RWPE1 (cell line): ENCODE data around the gene SMARCC1.

Experiments
- CTCF ChIA-PET: fragments of 350-600 bp; sonication (Branson Sonifier 250); formaldehyde crosslinking; extraction: SDS; loops from one replicate; lab custom pipeline; 2021; lab: Yijun Ruan, JAX
- POLR2A ChIA-PET: fragments of 400-600 bp; formaldehyde crosslinking; extraction: SDS; loops from one replicate; lab custom pipeline; 2020; ENCODE audit warnings: antibody characterized with exemption; ENCODE audit not compliant: low non-redundant PET; lab: Yijun Ruan, JAX
- DNase-seq: peaks from one replicate; pipeline ENCODE4 v3.0.0; 2012; ENCODE audit warnings: low spot score
- H3K27ac ChIP-seq: fragments of 450-650 bp; 2 replicates; pipeline ENCODE4 v1.5.1; 2017
- TF ChIP-seq, protein P1 (sequence below): fragments of 450-650 bp; conservative IDR thresholded peaks from 2 replicates; pipeline ENCODE4 v1.5.1; 2017; ENCODE audit warnings: low read depth, mild to moderate bottlenecking

SMARCC1 gene

DNA sequence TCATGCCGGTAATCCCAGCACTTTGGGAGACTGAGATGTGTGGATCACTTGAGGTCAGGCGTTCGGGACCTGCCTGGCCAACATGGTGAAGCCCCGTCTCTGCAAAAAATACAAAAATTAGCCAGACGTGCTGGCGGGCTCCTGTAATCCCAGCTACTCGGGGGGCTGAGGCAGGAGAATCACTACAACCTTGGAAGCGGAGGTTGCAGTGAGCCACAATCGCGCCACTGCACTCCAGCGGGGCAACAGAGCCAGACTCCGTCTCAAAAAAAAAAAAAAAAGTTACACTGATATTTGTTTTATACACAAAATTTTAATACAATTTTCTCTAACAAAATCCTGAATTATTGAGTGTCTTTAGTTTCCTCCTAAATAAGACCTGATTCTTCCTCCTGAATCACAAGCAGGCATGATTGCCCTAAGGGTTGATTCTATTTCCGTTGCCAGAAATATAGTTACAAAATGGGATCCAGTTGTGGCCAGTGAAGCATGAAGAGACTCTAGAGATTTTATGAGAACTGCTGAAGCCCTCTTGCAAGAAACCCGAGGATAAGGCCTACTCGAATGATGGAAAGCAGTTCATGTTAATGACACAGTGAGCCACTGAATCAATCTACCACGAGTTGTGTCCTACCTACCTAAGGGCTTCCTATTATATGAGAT is 9.6 kb upstream of the SMARCC1 start:
- TF ChIP-seq, protein P1, sequence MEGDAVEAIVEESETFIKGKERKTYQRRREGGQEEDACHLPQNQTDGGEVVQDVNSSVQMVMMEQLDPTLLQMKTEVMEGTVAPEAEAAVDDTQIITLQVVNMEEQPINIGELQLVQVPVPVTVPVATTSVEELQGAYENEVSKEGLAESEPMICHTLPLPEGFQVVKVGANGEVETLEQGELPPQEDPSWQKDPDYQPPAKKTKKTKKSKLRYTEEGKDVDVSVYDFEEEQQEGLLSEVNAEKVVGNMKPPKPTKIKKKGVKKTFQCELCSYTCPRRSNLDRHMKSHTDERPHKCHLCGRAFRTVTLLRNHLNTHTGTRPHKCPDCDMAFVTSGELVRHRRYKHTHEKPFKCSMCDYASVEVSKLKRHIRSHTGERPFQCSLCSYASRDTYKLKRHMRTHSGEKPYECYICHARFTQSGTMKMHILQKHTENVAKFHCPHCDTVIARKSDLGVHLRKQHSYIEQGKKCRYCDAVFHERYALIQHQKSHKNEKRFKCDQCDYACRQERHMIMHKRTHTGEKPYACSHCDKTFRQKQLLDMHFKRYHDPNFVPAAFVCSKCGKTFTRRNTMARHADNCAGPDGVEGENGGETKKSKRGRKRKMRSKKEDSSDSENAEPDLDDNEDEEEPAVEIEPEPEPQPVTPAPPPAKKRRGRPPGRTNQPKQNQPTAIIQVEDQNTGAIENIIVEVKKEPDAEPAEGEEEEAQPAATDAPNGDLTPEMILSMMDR = no peak
- ChIA-PET POLR2A (no interaction called here), CTCF (interaction anchor here (0.7 kb wide), 1 partner anchor 170 kb away, joined by 4 read pairs; no protein-coding TSS in a partner anchor)
- no peak for DNase-seq
- H3K27ac ChIP-seq = no peak overlapping the region

DNA sequence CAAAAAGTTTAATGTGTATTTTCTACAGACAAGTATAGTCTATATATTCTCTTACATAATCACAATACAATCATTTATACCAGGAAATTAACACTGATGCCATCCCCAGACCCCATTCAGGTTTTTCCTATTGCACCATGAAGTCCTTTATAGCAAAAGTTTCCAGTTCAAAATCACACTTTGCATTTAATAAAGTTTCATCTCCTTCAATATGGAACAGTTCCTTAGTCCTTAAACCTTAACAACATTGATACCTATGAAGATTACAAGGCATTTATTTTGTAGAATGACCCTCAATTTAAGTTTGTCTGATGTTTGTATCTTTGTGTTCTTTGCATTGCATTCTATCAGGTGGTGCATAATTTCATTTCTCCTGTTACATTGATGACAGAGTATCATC is 2.0 kb upstream of the SMARCC1 start:
- DNase-seq = no peak
- ChIA-PET CTCF (no interaction called here), POLR2A (no interaction called here)
- no peak overlapping the region for H3K27ac ChIP-seq
- TF ChIP-seq, protein P1 = no peak

DNA sequence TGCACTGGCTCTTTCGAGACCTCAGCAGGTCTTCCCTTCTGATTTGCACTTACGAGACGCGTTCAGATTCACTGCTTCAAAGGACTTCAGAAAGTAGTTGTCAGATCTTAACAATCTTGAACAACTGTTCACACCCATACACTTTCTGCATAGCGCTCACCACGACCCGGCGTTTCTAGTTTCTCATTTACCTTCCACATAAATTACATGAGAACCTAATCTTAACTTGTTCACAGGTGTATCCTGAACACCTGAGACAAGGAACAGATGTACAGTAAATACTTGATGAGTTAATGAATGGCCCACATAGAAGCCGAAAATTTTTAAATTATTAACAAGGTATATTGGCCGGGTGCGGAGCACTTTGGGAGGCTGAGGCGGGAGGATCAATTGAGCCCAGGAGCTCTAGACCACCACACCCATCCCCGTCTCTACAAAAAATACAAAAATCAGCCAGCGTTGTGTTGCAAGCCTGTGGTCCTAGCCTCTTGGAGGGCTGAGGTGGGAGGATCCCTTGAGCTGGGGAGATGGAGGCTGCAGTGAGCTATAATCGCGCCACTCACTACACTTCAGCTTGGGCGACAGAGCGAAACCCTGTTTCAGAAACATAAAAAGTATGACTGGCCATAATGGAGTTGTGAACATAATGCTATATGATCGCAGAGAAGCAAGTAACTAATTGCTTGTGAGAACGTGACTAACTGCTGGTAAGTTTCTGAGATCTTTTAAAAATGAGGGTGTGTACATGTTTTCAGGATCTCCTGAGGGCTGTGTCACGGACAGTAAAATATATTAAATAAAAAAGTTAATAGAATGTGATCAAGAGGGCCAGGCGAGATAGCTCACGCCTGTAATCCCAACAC is 984 bp upstream of the SMARCC1 start:
- ChIA-PET CTCF (no interaction called here), POLR2A (no interaction called here)
- DNase-seq = no peak
- TF ChIP-seq, protein P1 = no peak
- peak overlapping the region; percentile 95 for H3K27ac ChIP-seq

DNA sequence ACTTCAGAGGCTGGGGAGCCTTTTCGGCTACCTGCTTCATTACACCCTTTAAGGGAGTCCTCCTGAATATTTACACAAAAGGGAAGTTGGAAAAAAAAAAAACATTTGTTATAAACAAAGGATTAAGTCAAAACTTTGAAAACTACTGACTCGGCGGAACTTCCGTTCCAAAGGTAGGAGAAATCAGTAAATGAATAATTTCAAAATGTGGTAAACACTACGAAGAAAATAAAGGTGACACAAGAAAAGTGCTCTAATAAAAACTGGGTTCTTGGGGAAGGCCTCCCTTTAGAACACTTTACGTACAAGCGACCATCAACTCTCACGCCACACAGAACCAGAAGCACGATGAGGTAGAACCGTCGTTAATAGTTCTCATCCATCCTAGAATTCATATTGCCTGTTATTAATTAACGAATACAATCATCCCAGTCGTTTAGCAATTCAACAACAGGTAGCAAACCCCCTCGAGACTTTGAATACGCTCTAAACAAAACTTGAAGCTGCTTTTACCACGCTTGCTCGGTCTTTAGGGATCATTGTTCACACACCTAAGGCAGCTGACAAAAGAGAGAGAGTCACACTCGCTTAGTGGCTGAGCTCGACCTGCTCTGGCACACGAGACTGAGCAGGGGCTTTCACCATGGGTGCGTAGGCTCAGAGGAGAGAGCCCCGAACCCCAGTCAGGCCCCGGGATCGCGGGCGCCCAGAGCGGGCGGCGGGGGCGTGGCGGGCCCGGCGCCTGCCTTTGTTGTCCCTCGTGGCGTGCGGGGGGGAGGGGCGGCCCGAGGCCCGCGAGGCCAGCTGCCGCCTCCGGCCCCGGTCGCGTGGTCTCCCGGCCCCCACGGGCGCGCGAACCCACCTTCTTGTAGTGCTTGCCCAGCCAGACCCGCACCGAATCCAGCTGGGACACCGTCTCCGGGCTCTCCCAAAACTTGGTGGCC is 680 bp downstream of the SMARCC1 start:
- H3K27ac ChIP-seq = peak overlapping the region; percentile 95
- DNase-seq = peak; percentile 30
- ChIA-PET POLR2A (interaction anchor here (0.6 to 0.7 kb wide), 2 partner anchors 53 to 617 kb away, joined by 3 read pairs; no protein-coding TSS in a partner anchor), CTCF (no interaction called here)
- TF ChIP-seq, protein P1 = no peak

DNA sequence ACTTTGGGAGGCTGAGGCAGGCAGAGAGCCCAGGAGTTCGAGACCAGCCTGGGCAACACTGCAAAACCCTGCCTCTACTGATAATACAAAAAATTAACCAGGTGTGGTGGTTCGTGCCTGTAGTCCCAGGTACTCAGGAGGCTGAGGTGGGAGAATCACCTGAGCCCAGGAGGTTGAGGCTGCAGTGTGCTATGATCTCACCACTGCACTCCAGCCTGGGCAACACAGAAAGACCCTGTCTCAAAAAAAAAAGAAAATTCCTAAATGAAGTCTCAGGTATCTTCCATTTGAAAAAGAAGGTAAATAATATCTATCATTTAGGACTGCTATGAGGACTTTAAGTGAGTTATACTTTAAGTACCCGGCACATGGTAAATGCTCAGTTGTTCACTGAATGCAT is 2.9 kb downstream of the SMARCC1 start:
- POLR2A ChIA-PET = no interaction called here
- DNase-seq = no peak
- TF ChIP-seq, protein P1 = no peak
- CTCF ChIA-PET = interaction anchor here (1.1 kb wide), 1 partner anchor 256 kb away, joined by 4 read pairs; no protein-coding TSS in a partner anchor
- H3K27ac ChIP-seq = no peak overlapping the region

DNA sequence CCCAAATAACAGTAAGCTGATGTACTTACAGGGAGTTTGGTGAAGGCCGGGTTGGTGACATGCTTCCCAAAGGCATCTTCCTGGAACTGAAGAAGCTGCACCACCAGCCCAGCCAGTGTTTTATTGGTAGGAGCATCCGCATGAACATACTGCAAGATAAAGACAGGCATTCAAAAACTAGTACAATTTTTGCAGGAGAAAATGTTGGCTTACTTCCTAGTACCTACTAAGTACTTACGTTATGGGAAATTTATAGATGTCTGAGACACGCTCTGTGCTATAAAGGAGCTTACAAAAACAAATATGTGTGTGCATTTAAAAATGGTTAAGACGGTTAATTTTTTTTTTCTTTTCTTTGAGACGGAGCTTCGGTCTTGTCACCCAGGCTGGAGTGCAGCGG is 8.9 kb downstream of the SMARCC1 start:
- ChIA-PET CTCF (no interaction called here), POLR2A (no interaction called here)
- TF ChIP-seq, protein P1 = no peak
- no peak overlapping the region for H3K27ac ChIP-seq
- no peak for DNase-seq
